Nephron (organoid): ENCODE results near the gene OR10H4.
"Not testable (repeated sequence)": the region's sequence is repeated elsewhere in the genome, so short reads cannot be mapped to it uniquely, and the experiment has no call there.

ENCODE experiments used
- H3K27ac Mint-ChIP-seq, 3 experiments: 2 replicates each; pipeline ENCODE4 v1.8.0; 2020; ENCODE audit warnings: mixed read lengths in 3 of 3, mild to moderate bottlenecking in 2 of 3, moderate library complexity in 1 of 3
- H3K27me3 Mint-ChIP-seq: 2 replicates; pipeline ENCODE4 v1.8.0; 2021; ENCODE audit warnings: low read depth, mild to moderate bottlenecking, moderate library complexity, mixed read lengths
- H3K36me3 Mint-ChIP-seq: 2 replicates; pipeline ENCODE4 v1.8.0; 2020; ENCODE audit warnings: low read depth, mixed read lengths
- H3K4me1 Mint-ChIP-seq: 2 replicates; pipeline ENCODE4 v1.8.0; 2020; ENCODE audit warnings: mixed read lengths
- H3K4me3 Mint-ChIP-seq, 3 experiments: 2 replicates each; pipeline ENCODE4 v1.8.0; 2020; ENCODE audit warnings: mild to moderate bottlenecking in 3 of 3, mixed read lengths in 3 of 3, moderate library complexity in 2 of 3
- H3K9me3 Mint-ChIP-seq: 2 replicates; pipeline ENCODE4 v1.8.0; 2020; ENCODE audit warnings: mixed read lengths
- TF ChIP-seq, protein P1 (sequence below), 3 experiments: fragments of 200-600 bp; sonication (generic); IDR thresholded peaks; one replicate each; pipeline ENCODE4 v1.5.0; 2021; ENCODE audit warnings: antibody characterized with exemption in 3 of 3; ENCODE audit not compliant: unreplicated experiment in 3 of 3

Gene OR10H4

DNA sequence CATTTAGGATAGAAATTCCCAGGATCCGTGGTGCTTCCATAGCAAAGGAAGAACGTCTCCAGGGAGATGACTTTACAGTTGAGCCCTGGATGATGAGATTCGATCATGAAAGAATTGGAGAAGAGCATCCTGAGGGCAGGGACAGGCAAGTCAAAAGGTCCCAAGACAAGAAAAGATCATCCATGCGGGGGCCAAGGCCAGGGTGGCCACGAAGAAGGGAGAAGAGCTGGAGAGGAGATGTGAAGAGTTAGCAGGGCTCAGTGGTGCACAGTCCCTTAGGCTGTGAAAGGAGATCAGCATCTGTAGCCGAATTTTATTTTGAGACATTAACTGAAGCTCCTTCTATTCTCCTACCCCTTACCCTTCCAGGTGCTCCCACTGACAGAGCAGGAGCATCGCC is 28.9 kb downstream of the OR10H4 start:
- Mint-ChIP-seq H3K4me1 (no peaks in the 10 kb centered on the region), H3K4me3 (no peak overlapping the region), H3K9me3 (peaks cover 25% of the 10 kb centered on the region), H3K27ac (no peak overlapping the region), H3K27me3 (no peaks in the 10 kb centered on the region), H3K36me3 (no peaks in the 10 kb centered on the region)
- TF ChIP-seq, protein P1, sequence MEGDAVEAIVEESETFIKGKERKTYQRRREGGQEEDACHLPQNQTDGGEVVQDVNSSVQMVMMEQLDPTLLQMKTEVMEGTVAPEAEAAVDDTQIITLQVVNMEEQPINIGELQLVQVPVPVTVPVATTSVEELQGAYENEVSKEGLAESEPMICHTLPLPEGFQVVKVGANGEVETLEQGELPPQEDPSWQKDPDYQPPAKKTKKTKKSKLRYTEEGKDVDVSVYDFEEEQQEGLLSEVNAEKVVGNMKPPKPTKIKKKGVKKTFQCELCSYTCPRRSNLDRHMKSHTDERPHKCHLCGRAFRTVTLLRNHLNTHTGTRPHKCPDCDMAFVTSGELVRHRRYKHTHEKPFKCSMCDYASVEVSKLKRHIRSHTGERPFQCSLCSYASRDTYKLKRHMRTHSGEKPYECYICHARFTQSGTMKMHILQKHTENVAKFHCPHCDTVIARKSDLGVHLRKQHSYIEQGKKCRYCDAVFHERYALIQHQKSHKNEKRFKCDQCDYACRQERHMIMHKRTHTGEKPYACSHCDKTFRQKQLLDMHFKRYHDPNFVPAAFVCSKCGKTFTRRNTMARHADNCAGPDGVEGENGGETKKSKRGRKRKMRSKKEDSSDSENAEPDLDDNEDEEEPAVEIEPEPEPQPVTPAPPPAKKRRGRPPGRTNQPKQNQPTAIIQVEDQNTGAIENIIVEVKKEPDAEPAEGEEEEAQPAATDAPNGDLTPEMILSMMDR (IDR thresholded peaks at IDR 0.05; ENCODE audit: unreplicated experiment in 3 of 3) = no peak

DNA sequence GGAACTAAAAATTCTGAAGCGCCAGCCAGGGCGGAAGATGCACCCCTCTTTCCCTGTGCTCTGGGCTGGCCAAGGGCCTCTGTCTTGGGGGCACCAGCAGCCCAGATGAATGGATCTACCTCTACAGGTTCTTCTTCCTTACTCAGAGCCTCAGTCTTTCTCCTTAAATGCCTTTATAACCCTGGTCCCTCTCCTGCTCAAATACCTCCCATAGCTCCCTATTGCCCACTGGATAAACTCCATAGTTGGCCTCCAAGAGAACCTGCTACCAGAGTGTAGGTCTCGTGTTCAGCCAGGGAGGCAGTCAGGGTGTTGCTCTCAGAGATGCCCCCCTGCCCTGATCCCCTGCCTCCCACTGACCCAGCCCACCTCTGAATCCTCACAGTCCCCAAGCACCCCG is 30.5 kb downstream of the OR10H4 start:
- Mint-ChIP-seq H3K36me3 (no peaks in the 10 kb centered on the region), H3K4me1 (no peaks in the 10 kb centered on the region), H3K27me3 (no peaks in the 10 kb centered on the region), H3K9me3 (peaks cover 27% of the 10 kb centered on the region), H3K4me3 (no peak overlapping the region), H3K27ac (no peak overlapping the region)
- TF ChIP-seq, protein P1 (IDR thresholded peaks at IDR 0.05; ENCODE audit: unreplicated experiment in 3 of 3) = no peak

DNA sequence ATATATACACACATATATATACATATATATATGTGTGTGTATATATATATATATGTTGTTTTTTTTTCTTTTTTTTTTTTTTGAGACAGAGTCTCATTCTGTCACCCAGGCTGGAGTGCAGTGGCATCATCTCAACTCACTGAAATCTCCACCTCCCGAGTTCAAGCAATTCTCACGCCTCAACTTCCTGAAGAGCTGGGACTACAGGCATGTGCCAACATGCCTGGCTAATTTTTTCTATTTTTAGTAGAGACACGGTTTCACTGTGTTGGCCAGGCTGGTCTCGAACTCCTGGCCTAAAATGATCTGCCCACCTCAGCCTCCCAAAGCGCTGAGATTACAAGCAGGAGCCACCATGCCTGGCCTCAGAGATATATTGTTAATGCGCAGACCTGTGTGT is 37.0 kb downstream of the OR10H4 start:
- not testable (repeated sequence) for H3K27ac Mint-ChIP-seq, H3K36me3 Mint-ChIP-seq, H3K4me1 Mint-ChIP-seq, H3K4me3 Mint-ChIP-seq, H3K27me3 Mint-ChIP-seq
- H3K9me3 Mint-ChIP-seq = peaks cover 22% of the 10 kb centered on the region

DNA sequence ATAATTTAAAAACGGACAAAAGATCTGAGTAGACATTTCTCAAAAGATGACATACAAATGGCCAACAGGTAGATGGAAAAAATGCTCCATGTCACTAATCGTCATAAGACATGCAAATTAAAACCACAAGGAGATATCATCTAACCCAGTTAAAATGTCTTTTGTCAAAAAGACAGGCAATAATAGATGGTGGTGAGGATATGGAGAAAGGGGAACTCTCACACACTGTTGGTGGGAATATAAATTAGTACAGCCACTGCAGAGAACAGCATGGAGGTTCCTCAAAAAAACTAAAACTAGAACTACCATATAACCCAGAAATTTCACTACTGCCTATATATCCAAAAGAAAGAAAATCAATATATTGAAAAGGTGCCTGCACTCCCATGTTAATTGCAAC is 37.9 kb downstream of the OR10H4 start:
- H3K36me3 Mint-ChIP-seq = no peaks in the 10 kb centered on the region
- no peak overlapping the region for H3K4me3 Mint-ChIP-seq
- no peak overlapping the region for H3K27ac Mint-ChIP-seq
- no peaks in the 10 kb centered on the region for H3K27me3 Mint-ChIP-seq
- TF ChIP-seq, protein P1 (IDR thresholded peaks at IDR 0.05; ENCODE audit: unreplicated experiment in 3 of 3) = no peak
- H3K4me1 Mint-ChIP-seq = no peaks in the 10 kb centered on the region
- H3K9me3 Mint-ChIP-seq = peaks cover 27% of the 10 kb centered on the region

DNA sequence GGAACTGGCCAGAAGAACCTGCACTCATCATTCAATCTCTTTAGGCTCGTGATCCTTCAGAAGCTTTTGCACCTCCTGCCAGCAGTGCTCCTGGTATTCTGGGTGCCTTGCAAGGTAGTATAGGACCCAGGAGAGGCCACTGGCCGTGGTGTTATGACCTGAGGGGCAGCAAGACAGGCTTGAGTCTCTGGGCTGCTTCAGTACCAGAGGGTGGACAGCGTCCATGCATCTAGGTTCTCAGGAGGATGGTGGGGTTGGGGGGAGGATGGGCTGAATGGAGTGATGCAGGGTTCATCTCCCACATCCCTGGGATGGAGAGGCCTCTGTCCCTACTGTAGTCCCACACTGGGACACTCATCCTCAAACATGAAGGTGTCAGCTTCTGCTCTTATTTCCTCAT is 41.1 kb downstream of the OR10H4 start:
- Mint-ChIP-seq H3K9me3 (peaks cover 37% of the 10 kb centered on the region), H3K27ac (no peak overlapping the region), H3K27me3 (no peaks in the 10 kb centered on the region), H3K4me1 (no peaks in the 10 kb centered on the region), H3K36me3 (no peaks in the 10 kb centered on the region), H3K4me3 (no peak overlapping the region)
- TF ChIP-seq, protein P1 (IDR thresholded peaks at IDR 0.05; ENCODE audit: unreplicated experiment in 3 of 3) = no peak

DNA sequence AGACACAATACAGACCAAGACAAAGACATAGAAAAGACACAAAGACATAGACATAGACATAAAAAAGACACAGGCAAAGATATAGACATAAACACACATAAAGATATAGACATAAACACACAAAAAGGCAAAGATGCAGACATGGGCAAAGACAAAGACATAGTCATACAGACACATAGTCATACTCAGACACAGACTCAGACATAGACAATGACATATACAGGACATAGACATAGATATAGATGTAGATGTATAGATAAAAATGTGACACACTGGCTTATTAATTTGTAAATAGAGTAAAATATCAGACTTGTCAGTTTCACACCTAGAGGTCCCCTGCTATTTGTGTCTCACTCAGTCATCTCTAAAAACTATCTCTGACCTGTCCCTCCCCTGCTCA is 42.8 kb downstream of the OR10H4 start:
- TF ChIP-seq, protein P1 (IDR thresholded peaks at IDR 0.05; ENCODE audit: unreplicated experiment in 3 of 3) = no peak
- H3K9me3 Mint-ChIP-seq = peaks cover 39% of the 10 kb centered on the region
- H3K27me3 Mint-ChIP-seq = no peaks in the 10 kb centered on the region
- H3K36me3 Mint-ChIP-seq = no peaks in the 10 kb centered on the region
- H3K4me3 Mint-ChIP-seq = no peak overlapping the region
- H3K4me1 Mint-ChIP-seq = no peaks in the 10 kb centered on the region
- no peak overlapping the region for H3K27ac Mint-ChIP-seq
